Raji (cell line): ENCODE data around the gene CELF4.

ENCODE experiments used
- POLR2A ChIP-seq: IDR thresholded peaks from 2 replicates; pipeline ENCODE4 v1.6.1; 2011; ENCODE audit warnings: low read depth, low read length, control low read depth; ENCODE audit not compliant: insufficient read depth

The CELF4 gene

DNA sequence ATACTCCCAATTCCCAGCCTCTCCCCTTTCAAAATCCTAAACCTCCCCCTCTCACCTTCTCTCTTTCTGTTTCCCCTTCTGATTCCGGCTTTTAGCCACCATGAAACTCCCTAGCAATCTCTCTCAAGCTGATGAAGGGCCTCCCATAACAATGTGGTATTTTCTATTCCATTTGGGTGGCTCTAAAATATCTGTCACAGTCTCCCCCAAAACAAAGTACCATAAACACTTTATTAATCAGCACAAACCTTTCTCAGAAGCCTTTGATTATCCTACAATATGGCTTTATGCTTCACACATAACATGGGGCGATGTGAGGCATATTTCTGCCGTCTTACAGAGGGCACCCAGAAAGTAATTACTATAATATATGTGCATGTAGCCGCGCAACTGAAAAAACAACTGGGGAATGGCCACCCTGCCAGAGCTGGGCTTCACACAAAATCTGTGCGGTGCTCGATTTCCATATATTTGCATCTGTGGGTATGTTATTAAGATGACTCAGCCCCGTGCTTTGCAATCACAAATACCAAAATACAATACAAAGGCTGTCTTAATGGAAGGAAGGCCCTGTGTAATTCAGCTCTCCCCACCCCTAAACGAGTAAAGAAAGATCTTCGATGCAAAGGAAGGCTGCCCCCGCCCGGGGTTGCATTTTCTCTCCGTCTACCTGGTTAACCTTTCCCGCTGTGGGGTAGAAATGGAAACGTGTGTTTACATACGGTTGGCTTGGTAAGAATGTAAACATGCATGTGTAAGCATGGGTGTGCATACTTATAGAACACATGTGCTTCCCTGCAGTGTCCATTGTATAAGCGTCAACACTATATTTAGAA is 81.4 kb downstream of the CELF4 start:
- no peak for TF ChIP-seq POLR2A

DNA sequence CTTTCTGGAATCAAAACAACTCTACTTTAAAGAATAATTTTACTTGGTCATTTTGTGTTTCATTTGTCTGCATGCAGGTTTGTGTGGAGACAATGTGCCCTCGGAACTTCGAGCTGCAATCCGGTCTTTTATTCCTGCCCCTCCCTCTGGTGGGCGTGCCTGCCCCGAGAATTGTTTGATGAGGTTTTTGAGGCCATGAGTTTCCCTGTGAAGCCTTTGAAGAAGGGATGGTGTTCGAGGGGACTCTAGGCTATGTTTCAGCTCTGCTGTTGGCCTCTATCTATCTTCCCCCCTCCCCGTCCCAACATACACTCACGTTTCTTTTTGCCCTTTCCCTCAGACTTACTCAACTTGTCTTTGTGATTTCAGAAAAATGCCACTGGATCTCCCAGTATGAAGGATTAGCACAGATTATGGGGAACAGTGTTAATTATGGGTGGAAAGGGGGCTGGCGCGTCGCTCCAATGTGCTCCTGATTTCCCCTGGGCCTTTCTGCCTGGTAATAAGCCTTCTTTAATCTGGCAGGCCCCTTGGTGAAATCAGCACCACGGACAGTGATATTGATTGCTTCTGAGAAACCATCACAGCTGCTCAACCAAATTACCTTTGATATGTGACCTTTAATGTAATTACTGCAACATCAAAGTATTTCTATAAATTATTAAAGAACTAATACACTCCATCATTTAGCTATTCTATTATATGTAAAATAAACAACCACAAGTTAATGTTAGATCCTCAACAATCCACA is 82.2 kb downstream of the CELF4 start:
- no peak for TF ChIP-seq POLR2A

DNA sequence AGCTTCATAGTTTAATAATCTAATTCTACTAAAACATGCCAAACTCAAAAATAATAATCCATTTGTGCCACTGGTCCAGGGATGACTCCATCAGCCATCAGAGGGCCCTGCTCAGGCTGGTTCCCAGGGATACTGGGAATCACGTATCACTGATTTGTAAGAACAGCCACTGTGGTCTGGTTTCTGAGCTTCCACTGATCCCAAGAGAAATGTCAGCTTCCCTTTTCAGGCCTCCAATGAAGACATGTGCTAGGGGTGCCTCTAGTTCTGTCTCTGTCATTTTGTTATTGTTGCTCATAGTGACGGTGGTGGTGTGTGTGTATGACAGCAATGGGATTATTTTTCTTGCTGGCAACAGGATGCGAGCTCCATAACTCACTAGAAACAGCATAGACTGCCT is 83.2 kb downstream of the CELF4 start:
- no peak for TF ChIP-seq POLR2A

DNA sequence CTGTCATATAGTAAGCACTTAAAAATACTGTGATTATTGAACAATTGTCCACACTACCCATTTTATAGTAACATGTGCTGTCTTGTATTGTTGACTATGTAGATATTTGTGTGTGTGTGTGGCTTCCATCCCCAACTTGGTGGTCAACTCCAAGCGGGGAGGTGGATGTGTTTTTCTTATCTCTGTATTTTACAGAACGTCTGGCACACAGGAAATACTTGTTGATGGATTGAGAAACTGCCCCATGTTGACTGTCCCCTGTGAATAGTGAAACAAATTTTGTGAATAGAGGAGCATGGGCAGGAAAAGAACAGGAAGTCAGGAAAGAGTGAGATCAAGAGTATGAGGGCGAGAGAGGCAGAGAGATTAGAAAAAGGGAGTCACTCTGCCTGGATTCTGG is 83.6 kb downstream of the CELF4 start:
- TF ChIP-seq POLR2A, result no peak

DNA sequence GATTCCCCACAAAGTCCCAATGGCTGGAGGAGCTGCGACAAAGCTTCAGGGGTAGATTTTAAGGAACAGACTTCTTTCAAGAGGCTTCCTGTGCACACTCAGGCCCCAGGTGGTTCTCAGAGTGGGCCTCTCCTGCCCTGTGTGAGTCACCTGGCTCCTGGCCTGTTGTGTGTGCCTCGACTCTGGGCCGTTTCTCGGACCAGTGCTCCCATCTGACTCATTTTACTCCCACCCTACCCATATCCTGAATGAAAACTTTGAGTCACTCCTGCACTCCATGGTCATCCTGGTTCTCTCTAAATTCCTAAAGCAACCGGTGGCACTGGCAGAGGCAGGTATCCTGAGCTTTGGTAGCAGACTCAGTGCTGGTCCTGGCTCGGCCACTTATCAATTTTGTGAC is 84.1 kb downstream of the CELF4 start:
- no peak for TF ChIP-seq POLR2A

DNA sequence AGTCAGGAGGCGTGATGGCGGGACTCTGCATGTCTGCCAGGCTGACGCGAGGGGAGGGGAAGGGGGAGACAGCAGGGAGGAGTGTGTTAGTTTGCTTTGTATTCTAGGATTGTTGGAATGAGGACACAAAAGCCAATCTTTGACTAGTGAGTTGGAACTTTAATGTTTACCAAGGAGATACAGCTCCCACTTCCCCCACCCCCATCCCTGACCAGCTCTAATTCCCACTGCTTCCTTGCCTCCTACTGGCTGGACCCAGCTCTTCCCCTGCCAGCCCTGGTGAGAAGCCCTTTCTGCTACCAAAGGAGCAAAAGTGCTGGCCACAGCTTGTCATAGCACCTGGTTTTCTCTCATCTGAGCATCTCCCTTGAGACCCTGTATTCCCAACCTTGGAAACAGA is 84.5 kb downstream of the CELF4 start:
- no peak for TF ChIP-seq POLR2A

DNA sequence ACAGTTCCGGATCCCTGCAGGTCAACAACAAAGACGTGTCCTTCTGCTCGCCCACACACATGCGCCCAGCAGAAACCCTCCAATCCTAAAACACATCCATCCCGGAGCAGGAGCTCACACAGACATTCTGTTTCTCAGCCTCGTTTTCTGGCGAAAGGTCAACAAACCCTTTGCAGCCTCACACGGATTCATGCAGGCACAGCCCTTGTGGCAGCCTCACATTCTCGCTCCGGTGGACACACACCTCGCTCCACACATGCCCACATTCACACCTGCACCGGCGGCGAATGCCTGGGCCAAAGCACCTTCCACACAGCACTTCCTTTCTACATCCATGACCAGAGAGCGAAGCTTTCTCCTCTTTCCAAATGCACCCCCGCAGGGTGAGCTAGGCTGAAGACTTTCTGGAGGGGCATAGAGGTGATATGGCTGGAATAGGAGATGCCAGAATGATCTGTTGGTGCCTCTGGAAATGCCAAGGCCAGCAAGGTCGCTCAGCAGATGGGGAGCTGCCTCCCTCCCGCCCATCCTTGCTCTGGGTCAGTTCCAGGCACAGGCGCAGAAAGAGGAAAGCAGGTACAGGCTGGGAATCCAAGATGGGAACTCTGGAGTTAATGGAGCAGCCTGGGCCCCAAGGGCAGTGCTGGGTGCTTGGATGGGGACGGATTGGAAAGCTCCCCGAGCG is 88.8 kb downstream of the CELF4 start:
- TF ChIP-seq POLR2A, result no peak

DNA sequence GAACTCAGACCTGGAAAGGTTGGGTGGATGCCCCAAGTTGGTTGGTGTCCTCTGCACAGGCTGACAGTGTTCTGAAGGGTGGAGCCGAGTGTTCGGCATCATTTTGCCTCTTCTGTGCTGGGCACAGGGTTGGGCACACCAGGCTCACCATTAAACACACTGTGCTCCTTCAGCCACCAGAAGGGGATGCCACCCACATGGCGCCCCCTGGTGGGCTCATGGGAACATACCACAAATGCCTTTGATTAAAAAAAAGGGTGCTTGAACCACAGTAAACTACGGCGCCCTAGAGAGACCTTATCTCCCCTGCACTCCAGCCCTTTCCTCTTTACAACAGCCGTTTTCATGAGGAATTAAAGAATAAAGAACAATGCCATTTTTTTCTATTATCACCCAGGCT is 89.4 kb downstream of the CELF4 start:
- no peak for TF ChIP-seq POLR2A

DNA sequence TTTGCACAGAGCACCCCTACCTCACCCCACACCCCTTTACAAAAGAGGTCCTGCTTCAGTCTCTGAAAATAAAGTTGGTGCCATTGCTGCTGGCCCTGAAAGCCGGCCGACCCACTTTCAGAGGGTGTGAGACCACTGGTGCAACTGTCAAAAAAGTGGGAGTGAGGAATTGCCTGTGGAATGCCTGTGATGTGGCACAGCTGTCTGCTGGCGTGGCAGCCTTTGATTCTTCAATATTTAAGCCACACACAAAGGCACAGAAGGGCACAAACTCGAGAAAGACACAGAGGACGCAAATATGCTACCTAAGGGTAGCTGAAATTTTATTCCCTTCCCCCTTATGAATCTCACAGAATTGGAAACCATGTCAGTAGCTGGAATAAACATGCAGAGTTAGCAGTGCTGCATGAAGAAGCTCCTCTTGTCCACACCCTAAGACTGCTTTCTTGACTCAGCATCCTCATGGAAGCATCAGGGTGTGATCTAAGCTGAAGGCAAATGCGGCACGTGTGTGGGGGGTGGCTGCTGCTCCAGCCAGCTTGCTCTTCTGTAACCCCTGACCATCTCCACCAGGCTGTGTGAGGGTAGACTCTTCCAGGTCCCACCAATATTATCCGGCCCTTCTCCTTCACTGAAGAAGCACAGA is 92.3 kb downstream of the CELF4 start:
- no peak for TF ChIP-seq POLR2A

DNA sequence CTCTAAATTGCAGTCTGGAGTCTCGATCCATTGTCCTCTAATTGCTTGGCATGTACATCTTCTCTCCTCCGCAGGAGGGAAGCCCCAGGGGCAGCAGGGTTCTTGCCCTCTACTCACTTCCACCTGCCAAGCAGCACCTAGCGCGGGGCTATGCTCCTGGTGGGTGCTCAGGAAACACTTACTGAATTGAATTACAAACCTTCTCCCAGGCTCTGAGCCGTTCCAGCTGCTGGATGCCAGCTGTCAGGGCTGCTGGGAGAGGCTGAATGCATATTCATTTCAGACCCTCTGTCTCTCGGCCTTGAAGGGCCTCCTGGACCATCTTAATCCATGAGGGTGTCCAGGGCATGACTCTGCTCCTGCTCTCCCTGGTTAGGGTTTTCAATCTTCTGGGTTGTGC is 94.0 kb downstream of the CELF4 start:
- no peak for TF ChIP-seq POLR2A

DNA sequence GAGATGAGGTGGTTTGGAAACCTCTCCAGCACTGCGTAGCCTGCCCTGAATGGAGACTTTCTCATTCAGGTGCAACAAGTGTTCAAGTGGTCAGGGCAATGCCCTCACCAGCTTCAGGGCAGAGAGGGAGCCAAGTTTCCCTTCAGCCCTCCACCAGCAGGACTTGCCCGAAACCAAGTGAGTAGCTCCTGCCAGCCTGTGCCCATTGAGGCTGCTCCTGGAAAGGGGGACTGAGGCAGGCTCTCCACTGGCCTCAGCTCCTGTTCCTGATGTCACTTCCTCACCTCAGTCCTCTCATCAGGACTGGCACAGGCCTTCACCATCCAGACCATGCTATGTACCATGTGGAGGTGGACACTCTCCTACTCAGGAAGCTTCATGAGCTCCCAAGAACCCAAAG is 94.6 kb downstream of the CELF4 start:
- no peak for TF ChIP-seq POLR2A

DNA sequence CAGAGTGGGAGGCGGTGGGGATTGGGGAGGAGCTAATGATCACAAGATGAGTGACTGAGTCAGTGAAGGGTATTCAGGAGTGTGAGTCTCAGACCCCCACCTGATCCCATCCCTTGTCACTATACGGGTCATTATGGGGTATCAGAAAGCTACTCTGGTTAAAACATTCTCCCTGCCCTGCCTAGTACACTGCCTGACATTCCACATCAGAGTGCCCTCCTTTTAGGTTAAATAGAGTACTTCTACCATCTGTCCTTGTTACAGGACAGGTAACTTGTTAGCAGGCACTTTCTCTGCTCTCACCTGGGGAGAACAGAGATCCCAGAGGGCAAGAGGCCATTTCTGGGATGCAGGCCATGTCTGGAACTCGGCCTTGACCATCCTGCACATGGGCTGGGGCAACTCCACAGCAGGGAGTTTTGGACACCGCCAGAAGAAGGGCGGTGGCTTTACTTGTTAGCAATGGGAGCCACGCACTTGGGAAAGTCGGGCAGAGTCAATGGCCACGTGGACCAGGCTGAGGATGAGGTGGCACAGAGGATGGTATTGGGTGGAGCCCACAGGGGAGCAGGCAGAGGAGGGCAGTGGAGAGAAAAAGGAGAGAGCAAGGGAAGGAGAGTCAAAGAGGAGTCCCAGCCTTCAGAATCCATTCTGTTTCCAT is 98.5 kb downstream of the CELF4 start:
- TF ChIP-seq POLR2A, result no peak

DNA sequence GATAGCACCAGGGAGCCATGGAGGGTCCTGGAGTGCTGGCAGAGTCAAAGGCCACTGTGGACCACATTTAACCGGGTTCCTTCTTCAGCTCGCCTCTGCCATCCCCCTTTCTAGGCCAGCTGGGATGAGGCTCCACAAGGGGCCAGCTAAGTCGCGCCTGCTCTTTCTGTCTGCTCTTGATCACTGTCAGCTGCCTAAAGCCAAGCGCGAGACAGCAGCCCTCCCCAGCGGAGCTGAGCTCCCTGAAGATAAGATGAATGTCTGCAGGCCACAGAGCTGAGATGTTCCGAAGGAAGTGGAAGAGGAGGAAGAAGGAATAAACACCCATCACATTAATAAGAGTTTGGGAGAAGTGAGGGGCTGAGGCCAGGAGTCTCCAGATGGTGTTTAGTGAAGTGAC is 99.6 kb downstream of the CELF4 start:
- no peak for TF ChIP-seq POLR2A

DNA sequence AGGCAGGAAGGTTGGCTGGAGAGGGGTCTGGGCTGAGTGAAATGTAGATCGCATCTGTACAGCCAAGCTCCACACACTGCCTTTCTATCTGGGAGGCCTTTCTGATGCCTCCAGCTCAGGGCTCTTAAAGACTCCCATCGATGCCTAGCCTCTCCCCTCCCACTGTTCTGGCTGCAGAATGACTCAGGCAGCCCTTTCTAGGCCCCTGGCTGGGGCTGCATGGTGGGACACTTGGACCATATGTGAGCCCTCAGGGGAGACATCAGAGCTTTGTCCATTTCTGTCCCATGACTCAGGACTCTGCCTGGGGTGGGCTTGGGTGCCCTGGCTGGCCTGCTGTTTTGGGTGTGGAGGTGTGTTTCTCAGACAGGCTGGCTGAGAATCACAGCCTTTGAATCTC is 101.3 kb downstream of the CELF4 start:
- no peak for TF ChIP-seq POLR2A

DNA sequence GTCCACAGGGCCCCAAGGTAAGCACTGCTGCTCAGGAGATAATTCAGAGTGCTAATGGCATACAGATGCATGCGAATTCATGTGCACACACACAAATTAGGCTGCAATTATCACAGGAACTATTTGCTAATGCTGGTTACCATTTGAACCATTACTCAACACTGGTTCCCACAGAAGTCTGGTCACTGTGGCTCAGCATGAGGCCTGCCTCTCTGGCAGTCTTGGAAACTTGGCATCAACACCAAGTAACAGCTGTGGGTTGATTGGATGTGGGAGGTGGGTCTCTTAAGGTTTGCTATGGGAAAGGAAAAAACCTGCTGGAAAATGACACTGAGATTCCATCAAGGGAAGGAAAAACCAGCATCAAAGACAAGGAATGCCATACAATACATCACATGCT is 105.0 kb downstream of the CELF4 start:
- TF ChIP-seq POLR2A, result no peak
